HG03066 (cell line): ENCODE data around the gene OBP2B.
"Not testable (repeated sequence)": the region's sequence is repeated elsewhere in the genome, so short reads cannot be mapped to it uniquely, and the experiment has no call there.

ENCODE experiments used
- ATAC-seq: cut with Tn5 transposase; IDR thresholded peaks from one replicate; pipeline ENCODE4 v1.9.1; 2021; ENCODE audit warnings: low read depth; ENCODE audit not compliant: unreplicated experiment

OBP2B gene

GRCh38 chr9:133238851-133239532 lies 29.9 kb upstream of the OBP2B start:
- ATAC-seq, result no peak

DNA sequence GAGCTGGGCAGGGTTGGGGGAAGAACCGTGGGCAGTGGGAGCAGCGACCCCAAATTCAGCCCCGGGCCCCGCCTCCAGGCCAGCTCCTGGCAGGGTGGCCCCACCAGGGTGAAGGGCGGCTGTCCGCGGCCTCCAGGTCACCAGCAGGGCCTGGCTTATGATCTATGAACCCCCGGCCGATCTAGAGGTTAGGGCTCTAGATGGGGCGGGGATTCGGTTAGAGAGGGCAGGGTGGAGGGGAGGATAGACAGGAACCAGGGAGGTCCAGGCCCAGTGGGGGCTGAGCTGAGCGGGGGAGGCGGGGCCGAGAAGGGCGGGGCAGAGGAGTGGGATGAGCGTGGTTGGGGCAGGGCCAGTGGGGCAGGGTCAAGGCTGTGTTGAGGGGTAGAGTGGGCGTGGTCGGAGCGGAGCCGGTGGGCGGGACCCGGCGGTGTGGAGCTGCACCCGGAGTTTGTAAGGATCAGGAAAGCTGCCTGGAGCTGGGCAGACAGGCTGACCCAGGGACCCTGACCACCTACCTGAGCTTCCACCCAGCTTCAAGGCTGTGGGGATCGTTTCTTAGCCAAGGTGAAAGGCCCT lies 29.3 kb upstream of the OBP2B start:
- ATAC-seq, result no peak

- no peak for ATAC-seq
Observed at GRCh38 chr9:133237035-133237731, 28.1 kb upstream of the OBP2B start.

DNA sequence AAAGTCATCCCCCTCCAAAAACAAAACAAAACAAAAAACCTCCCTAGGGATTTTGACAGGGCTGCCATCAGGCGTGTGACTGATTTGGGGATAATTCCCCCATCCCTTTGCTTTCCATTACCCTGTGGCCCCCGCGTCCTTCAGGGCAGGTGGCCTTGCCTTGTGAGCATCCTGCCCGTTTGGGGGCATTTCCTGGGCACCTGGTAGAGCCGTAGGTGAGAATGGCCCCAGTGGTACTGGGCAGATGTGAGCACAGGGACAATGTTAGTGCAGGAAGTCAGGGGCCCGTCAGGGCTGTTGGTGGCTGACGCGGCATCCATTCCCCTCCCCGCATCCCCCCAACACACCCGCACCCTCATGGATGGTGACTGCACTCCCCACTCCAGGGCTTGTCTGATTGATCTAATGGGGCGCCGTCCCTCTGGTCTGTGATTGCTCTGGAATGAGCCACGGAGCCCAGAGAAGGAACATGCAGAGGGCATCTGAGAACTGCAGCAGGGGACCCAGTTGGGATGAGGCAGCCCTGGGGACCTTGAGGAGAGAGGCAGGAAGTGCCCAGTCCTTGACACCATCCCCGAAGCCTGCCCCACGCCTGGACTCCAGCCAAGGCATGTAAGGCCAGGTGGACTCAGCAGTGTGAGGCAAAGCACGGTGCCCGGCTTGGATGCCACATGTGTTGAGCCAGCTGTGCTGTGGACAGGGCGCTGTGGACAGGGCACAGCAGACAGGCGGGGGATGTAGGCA lies 27.4 kb upstream of the OBP2B start:
- ATAC-seq, result not testable (repeated sequence)

DNA sequence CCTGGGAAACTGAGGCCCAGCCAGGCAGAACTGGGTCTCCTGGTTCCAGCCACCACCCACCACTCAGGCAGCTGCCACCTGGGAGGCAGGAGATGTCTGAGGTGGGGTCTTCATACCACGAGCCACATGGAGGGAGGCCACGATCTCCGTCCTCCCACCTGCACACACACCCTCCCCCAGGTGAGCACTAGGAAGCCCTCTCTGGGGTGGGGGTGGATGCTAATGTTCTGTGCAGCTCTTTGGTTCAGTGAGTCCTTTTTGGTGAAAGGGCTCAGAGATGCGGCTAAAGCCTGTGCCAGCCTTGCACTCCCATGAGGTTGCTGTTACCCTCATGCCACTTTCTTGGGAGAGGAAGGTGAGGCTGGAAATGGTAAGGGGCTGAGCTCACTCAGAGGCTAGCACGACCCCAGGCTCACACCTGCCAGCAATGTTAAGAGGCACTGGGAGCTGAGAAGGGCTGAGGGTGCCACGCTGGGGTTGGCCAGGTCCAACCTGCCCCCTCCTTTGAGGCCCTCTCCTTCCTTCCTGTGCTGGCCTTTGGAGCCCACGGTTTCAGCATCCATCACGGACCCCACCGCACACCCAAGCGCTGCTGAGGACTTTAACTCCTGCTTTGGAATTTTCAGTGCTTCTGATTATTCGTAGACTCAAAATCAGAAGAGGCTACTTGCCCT lies 26.6 kb upstream of the OBP2B start:
- no peak for ATAC-seq

DNA sequence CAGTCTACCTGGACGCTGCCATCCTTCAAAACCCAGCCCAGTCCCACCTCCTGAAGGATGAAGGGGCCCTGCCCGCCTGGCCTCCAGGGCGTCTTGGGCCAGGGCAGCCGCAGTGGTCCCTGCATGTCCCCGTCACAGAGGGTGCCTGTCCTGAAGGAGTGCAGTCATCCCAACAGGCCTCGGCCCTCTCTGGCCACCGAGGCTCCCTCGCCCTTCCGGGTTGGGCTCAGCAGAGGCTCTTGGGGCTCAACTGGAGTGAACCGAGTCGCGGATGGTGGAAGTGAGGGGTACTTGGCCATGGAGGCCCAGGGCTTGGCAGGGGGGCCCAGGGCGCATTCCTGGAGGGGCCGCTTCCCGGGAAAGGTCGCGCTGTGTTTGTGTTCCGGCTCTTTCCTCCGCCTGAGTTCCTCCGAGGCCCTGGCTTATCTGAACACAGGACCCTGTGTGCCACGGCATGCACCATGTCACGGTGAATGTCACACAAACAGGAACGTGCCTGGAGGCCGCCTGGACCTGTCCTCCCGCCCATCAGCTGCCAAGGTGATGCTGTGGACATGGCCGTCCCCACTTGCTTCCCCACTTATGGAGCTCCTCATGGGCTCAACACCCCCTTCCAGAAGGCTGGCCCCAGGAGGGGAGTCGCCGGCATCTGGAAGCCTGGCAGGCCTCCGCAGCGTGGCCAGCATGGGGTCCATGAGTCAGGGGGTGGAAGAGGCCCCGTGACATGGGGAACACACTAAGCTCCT lies 25.7 kb upstream of the OBP2B start:
- no peak for ATAC-seq

DNA sequence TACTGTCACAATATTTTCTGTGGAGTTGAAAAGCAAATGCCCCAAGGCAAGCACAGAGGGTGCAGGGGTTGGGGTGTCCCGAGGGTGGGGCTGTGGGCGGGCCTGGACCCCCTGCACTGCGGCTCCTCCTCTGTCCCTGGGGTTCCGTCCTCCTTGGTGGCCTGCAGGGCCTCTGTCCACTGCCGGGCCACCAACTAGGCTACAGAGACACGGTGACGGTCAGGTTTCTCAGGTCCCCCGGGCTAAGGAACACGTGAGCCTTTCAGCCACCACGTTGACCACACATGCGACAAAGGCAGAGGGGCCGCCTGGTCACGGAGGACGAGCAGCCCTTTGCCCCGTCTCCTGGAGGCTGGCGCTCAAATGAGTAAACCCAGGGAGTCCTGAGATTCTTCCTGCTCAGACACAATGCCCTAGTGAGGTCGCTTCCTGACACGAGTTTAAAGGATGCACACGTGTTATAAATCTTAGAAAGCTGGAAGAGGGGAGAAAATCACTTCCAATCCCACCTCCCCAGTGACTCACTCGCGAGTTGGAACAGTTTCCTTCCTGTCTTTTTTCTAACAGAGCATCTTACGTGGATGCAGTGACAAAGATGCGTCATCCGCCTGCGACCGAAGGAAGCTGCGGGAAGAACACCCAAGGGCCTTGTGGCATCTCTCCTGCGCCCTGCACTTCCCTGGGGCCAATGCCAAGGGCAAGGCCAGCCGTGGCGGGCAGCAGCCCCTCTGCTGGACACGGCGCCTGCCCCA lies 24.8 kb upstream of the OBP2B start:
- ATAC-seq, result no peak

GRCh38 chr9:133231934-133232568 lies 23.0 kb upstream of the OBP2B start:
- not testable (repeated sequence) for ATAC-seq

- ATAC-seq, result not testable (repeated sequence)
Observed at GRCh38 chr9:133230514-133230913, 21.5 kb upstream of the OBP2B start.

- ATAC-seq, result no peak
Observed at GRCh38 chr9:133230093-133230492, 21.0 kb upstream of the OBP2B start.

DNA sequence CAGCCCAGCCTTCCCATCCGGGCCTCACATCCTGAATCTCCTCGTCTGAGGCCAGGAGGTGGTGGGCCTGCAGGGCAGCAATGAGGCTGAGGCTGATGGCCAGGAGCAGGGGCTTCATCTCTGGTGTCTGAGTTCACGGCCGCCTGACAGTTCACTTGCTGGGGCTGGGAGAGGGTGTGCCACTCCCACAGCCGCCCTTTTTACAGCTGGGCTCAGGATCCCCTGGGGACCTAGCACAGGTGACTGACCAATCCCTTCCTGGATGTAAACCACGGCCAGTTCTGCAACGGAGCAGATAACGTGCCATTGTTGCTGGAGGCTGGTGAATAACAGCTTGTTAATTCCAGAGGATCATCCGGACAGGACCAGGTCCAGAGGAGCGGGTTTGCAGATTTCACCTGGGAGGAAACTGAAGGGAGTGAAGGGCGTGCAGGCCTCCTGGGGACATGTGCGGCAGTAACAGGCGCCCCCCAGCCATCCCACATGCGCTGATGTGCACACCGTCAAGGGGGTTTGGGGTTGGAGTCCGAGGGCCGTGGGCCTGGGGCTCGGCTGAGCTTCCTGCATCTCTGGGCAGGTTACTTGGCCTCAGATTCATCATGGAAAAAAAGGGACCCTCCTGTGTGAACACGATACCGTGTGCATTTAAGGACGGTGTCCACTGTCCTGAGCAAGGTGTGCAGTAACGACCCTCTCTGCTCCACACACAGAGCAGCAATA lies 19.6 kb upstream of the OBP2B start:
- not testable (repeated sequence) for ATAC-seq

GRCh38 chr9:133227996-133228395 lies 18.9 kb upstream of the OBP2B start:
- not testable (repeated sequence) for ATAC-seq

GRCh38 chr9:133227242-133227860 lies 18.3 kb upstream of the OBP2B start:
- no peak for ATAC-seq

- ATAC-seq, result no peak
Observed at GRCh38 chr9:133226219-133227171, 17.4 kb upstream of the OBP2B start.

GRCh38 chr9:133225171-133226011 lies 16.3 kb upstream of the OBP2B start:
- ATAC-seq, result no peak

- ATAC-seq, result no peak
Observed at GRCh38 chr9:133224762-133225161, 15.7 kb upstream of the OBP2B start.
